Activated naive CD4-positive, alpha-beta T cell treated with anti-CD3 and anti-CD28 coated beads, Interleukin-2, amount 50 U/mL, for 24 hours (primary cell): ENCODE results near the gene NPC1.
"Not testable (repeated sequence)": the region's sequence is repeated elsewhere in the genome, so short reads cannot be mapped to it uniquely, and the experiment has no call there.

Experiments used
- H3K27ac Mint-ChIP-seq: one replicate; pipeline ENCODE4 v1.8.0; 2021; ENCODE audit warnings: mild to moderate bottlenecking, mixed read lengths
- H3K27me3 Mint-ChIP-seq: one replicate; pipeline ENCODE4 v1.8.0; 2021; ENCODE audit warnings: mixed read lengths
- H3K36me3 Mint-ChIP-seq: one replicate; pipeline ENCODE4 v1.8.0; 2021; ENCODE audit warnings: mixed read lengths
- H3K4me1 Mint-ChIP-seq: one replicate; pipeline ENCODE4 v1.8.0; 2021; ENCODE audit warnings: mixed read lengths
- H3K4me3 Mint-ChIP-seq: one replicate; pipeline ENCODE4 v1.8.0; 2021; ENCODE audit warnings: mild to moderate bottlenecking, mixed read lengths
- H3K9me3 Mint-ChIP-seq: one replicate; pipeline ENCODE4 v1.8.0; 2021; ENCODE audit warnings: mixed read lengths

Gene NPC1

GRCh38 chr18:23531912-23532311 is 54.4 kb downstream of the NPC1 start:
- Mint-ChIP-seq H3K27me3 (no peaks in the 10 kb centered on the region), H3K4me3 (no peak overlapping the region), H3K36me3 (peaks cover 8% of the 10 kb centered on the region), H3K9me3 (no peaks in the 10 kb centered on the region), H3K4me1 (no peaks in the 10 kb centered on the region), H3K27ac (no peak overlapping the region)

- peaks cover 5% of the 10 kb centered on the region for H3K36me3 Mint-ChIP-seq
- H3K4me3 Mint-ChIP-seq = no peak overlapping the region
- H3K27ac Mint-ChIP-seq = peak overlapping the region; percentile 59
- no peaks in the 10 kb centered on the region for H3K4me1 Mint-ChIP-seq
- H3K27me3 Mint-ChIP-seq = no peaks in the 10 kb centered on the region
- no peaks in the 10 kb centered on the region for H3K9me3 Mint-ChIP-seq
Observed at GRCh38 chr18:23530195-23530594, 56.1 kb downstream of the NPC1 start.

DNA sequence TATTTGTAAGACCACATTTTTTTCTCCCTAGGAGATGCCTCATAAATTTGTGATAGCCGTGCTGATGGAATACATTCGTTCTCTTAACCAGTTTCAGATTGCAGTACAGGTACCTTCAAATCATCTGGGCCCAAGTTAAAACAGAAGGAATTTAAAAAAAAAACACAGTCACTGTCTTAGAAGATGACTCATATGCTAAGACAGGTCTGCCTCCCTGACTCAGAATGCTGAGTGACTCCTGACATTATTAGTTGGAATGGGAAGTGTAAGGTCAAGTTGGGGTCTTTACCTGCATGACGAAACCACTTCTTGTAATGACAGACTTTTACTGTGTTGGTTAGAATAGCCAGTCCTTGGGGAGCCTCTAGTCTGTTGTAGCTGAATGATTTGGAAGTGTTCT is 56.7 kb downstream of the NPC1 start:
- peak overlapping the region; percentile 57 for H3K27ac Mint-ChIP-seq
- H3K4me1 Mint-ChIP-seq = no peaks in the 10 kb centered on the region
- no peaks in the 10 kb centered on the region for H3K27me3 Mint-ChIP-seq
- no peaks in the 10 kb centered on the region for H3K9me3 Mint-ChIP-seq
- no peak overlapping the region for H3K4me3 Mint-ChIP-seq
- peaks cover 6% of the 10 kb centered on the region for H3K36me3 Mint-ChIP-seq

DNA sequence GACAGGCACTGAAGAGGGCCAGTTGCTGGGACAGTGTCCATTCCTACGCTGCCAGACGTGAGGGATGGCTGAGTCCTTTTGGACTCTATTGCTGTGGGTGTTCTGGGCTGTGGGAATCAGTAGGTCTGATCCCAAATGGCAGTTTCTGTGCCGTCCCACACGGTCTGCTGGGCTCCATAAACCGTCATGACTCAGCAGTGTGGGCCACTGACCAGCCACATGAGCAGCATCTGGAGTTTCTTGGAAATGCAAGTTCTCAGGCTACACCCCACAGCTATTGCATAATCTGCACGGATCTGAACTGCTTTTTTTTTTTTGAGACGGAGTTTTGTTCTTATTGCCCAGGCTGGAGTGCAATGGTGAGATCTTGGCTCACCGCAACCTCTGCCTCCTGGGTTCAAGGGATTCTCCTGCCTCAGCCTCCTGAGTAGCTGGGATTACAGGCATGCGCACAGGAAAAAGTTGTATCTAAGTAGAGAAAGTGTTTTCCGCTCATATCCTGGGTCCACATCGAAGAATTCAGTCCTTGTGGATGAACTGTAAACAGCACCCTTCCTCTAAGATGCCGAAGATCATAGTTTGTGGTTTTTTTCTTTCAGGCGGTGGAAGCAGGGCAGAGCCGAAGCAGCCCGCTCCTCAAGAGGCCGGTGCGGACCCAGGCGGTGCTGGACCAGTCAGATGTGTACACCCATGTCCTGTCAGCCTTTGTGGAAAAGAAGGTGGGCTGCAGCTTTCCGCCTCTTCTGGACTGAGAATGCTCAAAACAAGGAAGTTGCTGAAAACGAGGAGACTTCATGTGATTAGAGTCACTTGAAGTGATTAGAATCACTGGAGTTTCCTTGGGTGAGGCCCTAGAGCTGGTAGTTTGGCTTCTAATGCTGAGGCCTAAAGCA is 57.5 kb downstream of the NPC1 start:
- Mint-ChIP-seq H3K9me3 (no peaks in the 10 kb centered on the region), H3K4me1 (no peaks in the 10 kb centered on the region), H3K36me3 (peaks cover 7% of the 10 kb centered on the region), H3K4me3 (no peak overlapping the region), H3K27ac (peak overlapping the region; percentile 57), H3K27me3 (no peaks in the 10 kb centered on the region)

GRCh38 chr18:23526501-23527063 is 59.7 kb downstream of the NPC1 start:
- Mint-ChIP-seq H3K36me3 (peaks cover 9% of the 10 kb centered on the region), H3K27ac (peak overlapping the region; percentile 51), H3K4me3 (no peak overlapping the region), H3K4me1 (no peaks in the 10 kb centered on the region), H3K27me3 (no peaks in the 10 kb centered on the region), H3K9me3 (no peaks in the 10 kb centered on the region)

DNA sequence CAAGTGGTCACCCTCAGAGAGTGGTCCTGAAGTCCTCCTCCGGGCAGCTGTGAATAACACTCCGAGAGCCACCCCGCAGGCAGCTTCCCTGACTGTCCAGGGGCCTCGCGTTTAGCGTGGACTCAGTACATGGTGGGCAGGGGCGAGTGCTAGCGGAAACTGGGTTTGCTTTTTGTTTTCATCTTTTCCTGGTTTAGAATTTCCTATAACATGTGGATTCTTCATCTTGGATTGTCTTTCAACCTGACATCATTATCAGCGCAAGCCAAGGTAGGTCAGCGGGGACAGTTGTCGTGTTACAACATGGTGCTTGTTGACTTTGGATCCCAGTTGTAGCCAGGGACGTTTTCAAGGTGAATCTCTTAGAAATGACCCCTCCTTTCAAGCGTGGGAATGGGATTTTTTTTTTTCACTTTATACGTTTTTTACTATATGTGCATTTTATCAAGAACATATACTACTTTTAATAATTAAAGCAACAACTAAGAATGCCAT is 62.0 kb downstream of the NPC1 start:
- Mint-ChIP-seq H3K27ac (no peak overlapping the region), H3K4me1 (no peaks in the 10 kb centered on the region), H3K27me3 (no peaks in the 10 kb centered on the region), H3K9me3 (no peaks in the 10 kb centered on the region), H3K4me3 (no peak overlapping the region), H3K36me3 (peaks cover 13% of the 10 kb centered on the region)

DNA sequence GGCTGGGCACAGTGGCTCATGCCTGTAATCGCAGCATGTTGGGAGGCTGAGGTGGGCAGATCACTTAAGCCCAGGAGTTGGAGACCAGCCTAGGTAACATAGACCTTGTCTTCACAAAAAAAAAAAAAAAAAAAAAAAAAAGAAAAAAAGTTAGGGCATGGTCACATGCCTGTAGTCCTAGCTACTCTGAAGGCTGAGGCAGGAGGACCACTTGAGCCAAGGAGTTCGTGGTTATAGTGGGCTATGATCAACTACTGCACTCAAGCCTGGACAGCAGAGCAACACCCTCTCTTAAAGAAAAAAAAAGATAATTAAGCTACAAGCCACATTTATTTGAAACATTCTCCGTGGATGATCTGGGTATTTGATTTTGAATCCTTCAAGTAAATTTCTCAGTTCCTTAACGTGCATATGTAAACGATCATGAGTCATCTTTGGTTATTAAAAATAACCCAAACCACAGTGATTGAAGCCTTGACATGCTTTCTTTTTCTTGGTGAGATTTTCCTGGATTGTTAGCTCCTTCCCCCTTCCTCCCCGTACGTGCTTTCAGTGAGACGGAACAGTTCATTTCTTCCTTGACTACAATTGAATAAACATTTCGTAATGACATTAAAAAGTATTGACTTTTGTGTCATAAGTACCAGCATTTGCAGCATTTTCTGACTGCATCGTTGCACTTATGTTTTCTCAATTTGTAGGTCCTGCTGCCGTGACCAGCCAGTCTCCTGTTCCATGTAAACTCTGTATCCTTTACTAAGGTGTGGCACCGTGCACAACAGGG is 62.7 kb downstream of the NPC1 start:
- Mint-ChIP-seq H3K4me1 (no peaks in the 10 kb centered on the region), H3K36me3 (peaks cover 13% of the 10 kb centered on the region), H3K9me3 (no peaks in the 10 kb centered on the region), H3K27ac (peak overlapping the region; percentile 4), H3K4me3 (no peak overlapping the region), H3K27me3 (no peaks in the 10 kb centered on the region)

- H3K4me1 Mint-ChIP-seq = no peaks in the 10 kb centered on the region
- no peaks in the 10 kb centered on the region for H3K9me3 Mint-ChIP-seq
- H3K4me3 Mint-ChIP-seq = no peak overlapping the region
- peak overlapping the region; percentile 35 for H3K27ac Mint-ChIP-seq
- no peaks in the 10 kb centered on the region for H3K27me3 Mint-ChIP-seq
- H3K36me3 Mint-ChIP-seq = peaks cover 13% of the 10 kb centered on the region
Observed at GRCh38 chr18:23521907-23522306, 64.4 kb downstream of the NPC1 start.

DNA sequence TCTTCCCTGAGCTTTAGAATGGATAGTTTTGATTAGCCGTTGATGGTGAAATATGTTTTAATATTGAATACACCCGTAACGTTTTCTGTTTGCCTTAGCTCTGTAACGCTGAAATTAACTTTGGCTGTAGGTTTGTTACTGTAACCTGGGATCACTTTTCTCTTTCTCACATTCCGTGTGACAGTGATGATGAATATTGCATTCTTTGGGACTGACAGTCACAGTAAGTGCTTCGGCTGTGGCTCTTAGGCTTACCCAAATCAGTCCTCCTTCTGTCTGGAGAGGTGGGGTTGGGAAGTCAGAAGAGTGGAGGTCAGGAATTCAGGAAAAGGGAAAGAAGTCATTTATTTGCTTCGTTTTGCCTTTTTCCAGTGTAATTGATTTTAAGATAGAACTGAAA is 65.0 kb downstream of the NPC1 start:
- Mint-ChIP-seq H3K27me3 (no peaks in the 10 kb centered on the region), H3K36me3 (peaks cover 13% of the 10 kb centered on the region), H3K4me1 (no peaks in the 10 kb centered on the region), H3K4me3 (no peak overlapping the region), H3K9me3 (no peaks in the 10 kb centered on the region), H3K27ac (no peak overlapping the region)

DNA sequence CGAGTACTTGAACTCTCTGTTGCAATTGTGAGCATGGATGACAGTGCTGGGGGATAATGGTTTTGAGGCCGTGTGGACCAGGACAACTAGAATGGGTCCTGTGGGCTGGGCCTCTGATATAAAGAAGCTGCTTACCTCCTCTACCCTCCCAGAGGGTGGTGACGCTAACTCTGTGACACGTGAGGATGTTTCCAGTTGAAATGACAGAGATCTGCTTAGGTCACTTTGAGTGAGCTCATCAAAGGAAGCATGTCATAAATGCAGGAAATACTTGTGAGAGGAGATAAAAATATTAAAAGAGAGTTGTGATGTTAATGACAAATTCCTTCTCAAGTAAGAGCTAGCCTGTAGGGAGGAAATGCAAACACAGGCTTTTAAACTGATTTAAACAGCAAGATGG is 66.6 kb downstream of the NPC1 start:
- Mint-ChIP-seq H3K27ac (no peak overlapping the region), H3K36me3 (peaks cover 15% of the 10 kb centered on the region), H3K4me3 (no peak overlapping the region), H3K9me3 (no peaks in the 10 kb centered on the region), H3K4me1 (peaks cover 6% of the 10 kb centered on the region), H3K27me3 (no peaks in the 10 kb centered on the region)

DNA sequence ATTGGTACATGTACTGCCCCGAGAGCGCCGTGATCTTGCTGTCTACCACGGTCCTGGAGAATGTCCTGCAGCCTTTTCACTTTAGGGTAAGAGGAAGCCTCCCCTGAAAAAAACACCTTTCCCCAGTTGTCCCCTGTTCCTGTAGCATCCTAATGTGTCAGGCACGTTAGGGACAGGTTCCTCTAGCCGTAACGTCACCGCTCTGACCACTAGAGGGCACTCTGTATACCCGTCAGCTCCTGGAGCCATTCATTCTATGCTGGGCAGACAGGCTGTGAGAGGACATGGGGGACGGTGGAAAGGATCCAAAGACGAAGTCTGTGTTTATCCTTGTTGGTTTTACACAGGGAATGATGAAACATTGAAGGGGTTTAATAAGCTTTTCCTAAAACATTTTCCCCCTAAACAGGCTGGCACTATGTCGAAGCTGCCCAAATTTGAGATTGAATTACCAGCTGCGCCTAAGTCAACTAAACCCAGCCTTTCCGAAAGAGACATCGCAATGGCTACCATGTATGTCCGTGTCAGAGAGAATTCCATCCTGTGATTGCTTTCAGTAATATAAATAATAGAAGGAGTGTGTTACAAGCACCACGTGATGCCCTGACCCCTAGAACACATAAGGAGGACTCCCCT is 70.3 kb downstream of the NPC1 start:
- Mint-ChIP-seq H3K36me3 (peaks cover 9% of the 10 kb centered on the region), H3K9me3 (no peaks in the 10 kb centered on the region), H3K4me1 (peaks cover 24% of the 10 kb centered on the region), H3K27ac (peak overlapping the region; percentile 6), H3K27me3 (no peaks in the 10 kb centered on the region), H3K4me3 (no peak overlapping the region)

GRCh38 chr18:23512641-23513040 is 73.7 kb downstream of the NPC1 start:
- Mint-ChIP-seq H3K9me3 (no peaks in the 10 kb centered on the region), H3K36me3 (peaks cover 15% of the 10 kb centered on the region), H3K27me3 (no peaks in the 10 kb centered on the region), H3K27ac (peak overlapping the region; percentile 82), H3K4me1 (peaks cover 33% of the 10 kb centered on the region), H3K4me3 (no peak overlapping the region)

DNA sequence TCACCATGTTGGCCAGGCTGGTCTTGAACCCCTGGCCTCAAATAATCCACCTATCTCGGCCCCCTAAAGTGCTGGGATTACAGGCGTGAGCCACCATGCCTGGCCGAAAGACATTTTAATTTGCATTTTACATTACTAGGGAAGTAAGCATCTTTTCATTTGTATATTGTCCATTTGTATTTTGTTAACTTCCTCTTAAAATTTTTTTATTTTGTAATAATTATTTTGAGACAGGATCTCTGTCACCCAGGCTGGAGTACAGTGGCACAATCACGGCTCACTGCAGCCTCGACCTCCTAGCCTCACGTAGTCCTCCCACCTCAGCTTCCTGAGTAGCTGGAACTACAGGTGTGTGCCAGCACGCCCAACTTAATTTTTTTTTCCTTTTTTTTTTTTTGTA is 74.1 kb downstream of the NPC1 start:
- H3K4me3 Mint-ChIP-seq, H3K9me3 Mint-ChIP-seq, H3K27me3 Mint-ChIP-seq: not testable (repeated sequence)
- Mint-ChIP-seq H3K4me1 (peaks cover 37% of the 10 kb centered on the region), H3K36me3 (peaks cover 15% of the 10 kb centered on the region), H3K27ac (peak overlapping the region; percentile 23)

- H3K9me3 Mint-ChIP-seq, H3K4me3 Mint-ChIP-seq, H3K27ac Mint-ChIP-seq, H3K27me3 Mint-ChIP-seq: not testable (repeated sequence)
- Mint-ChIP-seq H3K36me3 (peaks cover 13% of the 10 kb centered on the region), H3K4me1 (peaks cover 43% of the 10 kb centered on the region)
Observed at GRCh38 chr18:23510923-23511322, 75.4 kb downstream of the NPC1 start.

DNA sequence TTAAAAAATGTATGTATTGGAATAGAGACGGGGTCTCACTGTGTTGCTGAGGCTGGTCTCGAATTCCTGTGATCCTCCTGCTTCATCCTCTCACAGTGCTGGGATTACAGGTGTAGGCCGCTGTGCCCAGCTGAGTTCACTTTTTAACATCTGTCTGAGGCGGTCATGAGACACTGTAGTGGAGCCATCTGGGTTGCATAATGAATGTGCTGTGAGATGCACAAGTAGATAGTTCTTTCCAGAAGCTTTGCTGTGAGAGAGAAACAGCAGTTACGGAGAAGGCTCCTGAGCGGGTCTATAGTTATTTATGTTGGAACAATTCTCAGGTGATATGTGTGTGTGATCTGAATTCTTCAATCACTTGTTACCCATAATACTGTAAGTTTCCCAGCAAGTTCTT is 79.9 kb downstream of the NPC1 start:
- Mint-ChIP-seq H3K4me3 (no peak overlapping the region), H3K9me3 (no peaks in the 10 kb centered on the region), H3K4me1 (peaks cover 50% of the 10 kb centered on the region), H3K27me3 (no peaks in the 10 kb centered on the region), H3K36me3 (peaks cover 14% of the 10 kb centered on the region), H3K27ac (no peak overlapping the region)
